Measurements from ENCODE around the gene HRCT1.

DNA sequence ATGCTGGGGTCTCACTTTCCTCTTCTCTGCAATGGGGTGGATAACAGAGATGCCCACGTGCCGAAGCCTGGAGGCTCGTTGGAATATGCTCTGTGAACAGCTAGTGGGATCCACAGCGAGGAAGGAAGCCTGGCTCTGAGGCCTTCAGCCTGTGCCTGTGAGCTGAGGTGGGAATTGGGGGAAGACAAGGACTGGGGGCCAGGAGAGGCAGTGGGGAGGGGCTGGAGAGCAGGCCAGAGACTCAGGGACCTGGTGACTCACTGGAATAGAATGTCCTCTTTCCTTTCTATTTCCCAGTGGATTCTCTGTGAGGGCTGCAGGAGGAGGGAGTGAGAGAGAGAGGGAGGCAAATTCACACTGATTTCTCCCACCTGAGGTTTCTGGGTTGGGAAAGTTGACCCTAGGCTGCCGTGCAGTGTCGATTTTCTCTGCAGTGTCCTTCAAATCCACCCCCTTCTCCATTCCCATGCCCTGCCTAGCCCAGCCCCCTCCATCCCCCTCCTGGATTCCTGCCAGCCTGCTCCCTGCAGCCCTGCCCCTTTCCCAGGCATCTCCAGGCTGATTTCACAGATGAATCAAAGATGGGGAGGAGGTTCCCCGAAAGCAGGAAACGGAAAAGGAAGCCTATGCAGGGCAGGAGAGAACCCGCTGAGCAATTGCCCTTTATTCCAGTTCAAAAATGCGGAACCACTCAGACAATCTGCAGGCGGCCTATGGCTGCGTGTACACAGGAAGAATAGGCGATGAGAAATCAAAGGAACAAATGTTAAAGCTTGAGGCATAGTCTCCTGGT lies 1.9 kb downstream of the HRCT1 start:
- TF ChIP-seq CTCF (IDR thresholded peaks at IDR 0.05) = no peak
- TF ChIP-seq POLR2A (IDR thresholded peaks at IDR 0.05) = no peak
